Loucy (cell line): ENCODE measurements around the gene PATL1.

Experiments
- CTCF ChIP-seq: fragments of 200-600 bp; sonication (generic); conservative IDR thresholded peaks from 2 replicates; pipeline ENCODE4 v1.5.1; 2014; ENCODE audit warnings: mild to moderate bottlenecking, antibody characterized with exemption, low read length
- EZH2phosphoT487 ChIP-seq: fragments of 200-600 bp; IDR thresholded peaks from 2 replicates; pipeline ENCODE4 v1.6.1; 2018; ENCODE audit warnings: antibody characterized with exemption, mild to moderate bottlenecking, moderate library complexity, borderline replicate concordance

- TF ChIP-seq CTCF (no peak), EZH2phosphoT487 (no peak)
Measured at GRCh38 chr11:59625703-59626102, 43.1 kb downstream of the PATL1 start.
